PC-3 (cell line): ENCODE data around the gene HES7. TPM values are rescaled to one million over a fixed set of nuclear protein-coding genes. Genes with fewer than 3 reads are reported as not detected.

Experiments used
- ATAC-seq: fragments of 200-7000 bp; cut with Tn5 transposase; 2 replicates; pipeline ENCODE4 v1.9.1; 2020; ENCODE audit warnings: mild to moderate bottlenecking, moderate library complexity
- BruUV-seq: library from RNA; stranded (reverse); fragments of 400-500 nt; replicated peaks from 2 replicates; lab custom pipeline; 2021; lab: Mats Ljungman, UMichigan
- CTCF ChIA-PET: fragments of 300-600 bp; sonication (Branson Sonifier 250); formaldehyde crosslinking; loops from one replicate; lab custom pipeline; 2022; ENCODE audit warnings: antibody characterized with exemption; lab: Charles Lee
- POLR2A ChIA-PET: fragments of 300-600 bp; sonication (Branson Sonifier 250); formaldehyde crosslinking; loops from one replicate; lab custom pipeline; 2022; ENCODE audit warnings: antibody characterized with exemption; ENCODE audit not compliant: unreplicated experiment; lab: Charles Lee
- DNase-seq: peaks from one replicate; pipeline ENCODE4 v3.0.0-alpha.2; 2015
- H2AFZ ChIP-seq: fragments of 300-600 bp; sonication (generic); 2 replicates; pipeline ENCODE4 v1.6.0; 2016; ENCODE audit warnings: antibody characterized with exemption, low read length
- H3F3A ChIP-seq: fragments of 300-600 bp; sonication (generic); one replicate; pipeline ENCODE4 v1.6.0; 2017; ENCODE audit warnings: antibody characterized with exemption, low read length, control low read depth, mild to moderate bottlenecking; ENCODE audit not compliant: unreplicated experiment
- H3K27ac ChIP-seq: fragments of 300-600 bp; sonication (generic); 2 replicates; pipeline ENCODE4 v1.5.1; 2016; ENCODE audit warnings: mild to moderate bottlenecking, low read length
- H3K27me3 ChIP-seq: fragments of 300-600 bp; sonication (generic); 2 replicates; pipeline ENCODE4 v1.6.1; 2016; ENCODE audit warnings: low read length, mixed read lengths
- H3K36me3 ChIP-seq: fragments of 300-600 bp; sonication (generic); 2 replicates; pipeline ENCODE4 v1.6.1; 2016; ENCODE audit warnings: low read depth, mixed run types, low read length, mixed read lengths
- H3K4me1 ChIP-seq: fragments of 300-600 bp; sonication (generic); 2 replicates; pipeline ENCODE4 v1.5.1; 2016; ENCODE audit warnings: low read length; ENCODE audit not compliant: insufficient read depth
- H3K4me2 ChIP-seq: fragments of 300-600 bp; sonication (generic); 2 replicates; pipeline ENCODE4 v1.6.0; 2016; ENCODE audit warnings: low read length
- H3K4me3 ChIP-seq: fragments of 300-600 bp; sonication (generic); 2 replicates; pipeline ENCODE4 v1.5.1; 2016; ENCODE audit warnings: mild to moderate bottlenecking, low read length, mixed read lengths
- H3K79me2 ChIP-seq: fragments of 300-600 bp; sonication (generic); 2 replicates; pipeline ENCODE4 v1.6.1; 2017; ENCODE audit warnings: low read length, mixed read lengths
- H3K9ac ChIP-seq: fragments of 300-600 bp; sonication (generic); 2 replicates; pipeline ENCODE4 v1.6.0; 2016; ENCODE audit warnings: mild to moderate bottlenecking, low read length
- H3K9me2 ChIP-seq: fragments of 300-600 bp; sonication (generic); replicated peaks from 2 replicates; pipeline ENCODE4 v1.6.1; 2016; ENCODE audit warnings: mixed run types, low read length, mixed read lengths
- H3K9me3 ChIP-seq: fragments of 300-600 bp; sonication (generic); 2 replicates; pipeline ENCODE4 v1.6.1; 2016; ENCODE audit warnings: low read length, mixed read lengths
- H4K20me1 ChIP-seq: fragments of 300-600 bp; sonication (generic); 2 replicates; pipeline ENCODE4 v1.6.1; 2016; ENCODE audit warnings: low read length, mixed read lengths
- EZH2 ChIP-seq: fragments of 300-600 bp; sonication (generic); IDR thresholded peaks from one replicate; pipeline ENCODE4 v1.6.1; 2017; ENCODE audit warnings: antibody characterized with exemption, mild to moderate bottlenecking, low read length; ENCODE audit not compliant: unreplicated experiment
- EZH2phosphoT487 ChIP-seq: fragments of 300-600 bp; sonication (generic); IDR thresholded peaks from 2 replicates; pipeline ENCODE4 v1.6.1; 2018; ENCODE audit warnings: mild to moderate bottlenecking, antibody characterized with exemption, low read length, borderline replicate concordance
- intact Hi-C: fragments of 100-400 bp; cut with micrococcal nuclease; formaldehyde crosslinking; loops from 2 replicates; pipeline ENCODE4 v1.9.0; 2023
- total RNA-seq: library from RNA; depleted of rRNA; stranded (reverse); fragments of >200 nt; gene quantifications from 2 replicates; pipeline ENCODE4 v1.2.3, GENCODE V29; 2014
- TF ChIP-seq, protein P1 (sequence below): fragments of 300-600 bp; sonication (generic); conservative IDR thresholded peaks from 2 replicates; pipeline ENCODE4 v1.5.1; 2017; ENCODE audit warnings: antibody characterized with exemption, low read depth, mild to moderate bottlenecking, low read length

HES7 gene
- total RNA-seq, 1 experiment from 2014 or later, result not detected

DNA sequence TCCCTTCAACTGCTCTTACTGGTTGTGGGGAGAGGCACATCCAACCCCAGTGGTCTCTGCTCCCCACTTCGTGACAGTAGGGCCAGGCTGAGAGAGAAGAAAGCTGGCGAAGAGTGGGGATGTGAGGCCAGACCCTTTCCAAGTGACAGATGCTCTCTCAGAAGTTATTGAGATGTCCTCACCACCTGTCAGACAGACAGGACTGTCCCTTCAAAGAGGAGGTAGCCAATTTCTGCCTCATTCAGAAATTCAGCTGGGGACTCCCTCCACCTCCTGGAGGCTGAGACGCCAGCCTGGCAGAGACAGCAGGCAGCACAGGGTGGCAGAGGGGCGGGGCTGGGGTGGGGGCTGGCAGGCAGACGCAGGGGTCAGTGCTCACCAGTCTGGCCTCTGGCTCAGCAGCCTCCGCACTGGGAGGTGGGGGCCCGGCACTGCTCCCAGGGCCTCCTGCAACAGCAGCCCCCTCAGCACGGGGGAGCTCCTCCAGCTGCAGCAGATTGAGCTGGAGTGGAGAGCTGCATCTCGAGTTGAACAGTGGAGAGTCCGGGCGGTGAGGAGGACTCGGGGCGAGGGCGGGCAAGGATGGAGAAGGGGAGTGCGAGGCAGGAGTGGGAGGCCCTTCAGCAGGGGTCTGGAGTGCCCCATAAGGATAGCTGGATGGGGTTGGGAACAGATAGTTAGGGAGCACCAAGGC, 19.1 kb upstream of the HES7 start:
- no peak overlapping the region for H2AFZ ChIP-seq
- no peaks in the 10 kb centered on the region for H3K79me2 ChIP-seq
- no peaks in the 10 kb centered on the region for H3F3A ChIP-seq
- H3K27me3 ChIP-seq, result no peaks in the 10 kb centered on the region
- DNase-seq (no peak), ATAC-seq (no peak)
- no TSS peak for BruUV-seq
- no peak overlapping the region for H3K9ac ChIP-seq
- H3K4me3 ChIP-seq, result no peak overlapping the region
- H3K36me3 ChIP-seq, result no peaks in the 10 kb centered on the region
- no peak for TF ChIP-seq EZH2
- TF ChIP-seq, protein P1, sequence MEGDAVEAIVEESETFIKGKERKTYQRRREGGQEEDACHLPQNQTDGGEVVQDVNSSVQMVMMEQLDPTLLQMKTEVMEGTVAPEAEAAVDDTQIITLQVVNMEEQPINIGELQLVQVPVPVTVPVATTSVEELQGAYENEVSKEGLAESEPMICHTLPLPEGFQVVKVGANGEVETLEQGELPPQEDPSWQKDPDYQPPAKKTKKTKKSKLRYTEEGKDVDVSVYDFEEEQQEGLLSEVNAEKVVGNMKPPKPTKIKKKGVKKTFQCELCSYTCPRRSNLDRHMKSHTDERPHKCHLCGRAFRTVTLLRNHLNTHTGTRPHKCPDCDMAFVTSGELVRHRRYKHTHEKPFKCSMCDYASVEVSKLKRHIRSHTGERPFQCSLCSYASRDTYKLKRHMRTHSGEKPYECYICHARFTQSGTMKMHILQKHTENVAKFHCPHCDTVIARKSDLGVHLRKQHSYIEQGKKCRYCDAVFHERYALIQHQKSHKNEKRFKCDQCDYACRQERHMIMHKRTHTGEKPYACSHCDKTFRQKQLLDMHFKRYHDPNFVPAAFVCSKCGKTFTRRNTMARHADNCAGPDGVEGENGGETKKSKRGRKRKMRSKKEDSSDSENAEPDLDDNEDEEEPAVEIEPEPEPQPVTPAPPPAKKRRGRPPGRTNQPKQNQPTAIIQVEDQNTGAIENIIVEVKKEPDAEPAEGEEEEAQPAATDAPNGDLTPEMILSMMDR, result no peak
- no peak for TF ChIP-seq EZH2phosphoT487
- H3K4me1 ChIP-seq, result no peaks in the 10 kb centered on the region
- H3K9me2 ChIP-seq, result no peaks in the 10 kb centered on the region
- intact Hi-C loops, result no loop called here
- CTCF ChIA-PET, result no interaction called here
- POLR2A ChIA-PET, result no interaction called here
- no peaks in the 10 kb centered on the region for H3K9me3 ChIP-seq
- no peaks in the 10 kb centered on the region for H4K20me1 ChIP-seq
- H3K4me2 ChIP-seq, result no peak overlapping the region
- H3K27ac ChIP-seq, result no peak overlapping the region

DNA sequence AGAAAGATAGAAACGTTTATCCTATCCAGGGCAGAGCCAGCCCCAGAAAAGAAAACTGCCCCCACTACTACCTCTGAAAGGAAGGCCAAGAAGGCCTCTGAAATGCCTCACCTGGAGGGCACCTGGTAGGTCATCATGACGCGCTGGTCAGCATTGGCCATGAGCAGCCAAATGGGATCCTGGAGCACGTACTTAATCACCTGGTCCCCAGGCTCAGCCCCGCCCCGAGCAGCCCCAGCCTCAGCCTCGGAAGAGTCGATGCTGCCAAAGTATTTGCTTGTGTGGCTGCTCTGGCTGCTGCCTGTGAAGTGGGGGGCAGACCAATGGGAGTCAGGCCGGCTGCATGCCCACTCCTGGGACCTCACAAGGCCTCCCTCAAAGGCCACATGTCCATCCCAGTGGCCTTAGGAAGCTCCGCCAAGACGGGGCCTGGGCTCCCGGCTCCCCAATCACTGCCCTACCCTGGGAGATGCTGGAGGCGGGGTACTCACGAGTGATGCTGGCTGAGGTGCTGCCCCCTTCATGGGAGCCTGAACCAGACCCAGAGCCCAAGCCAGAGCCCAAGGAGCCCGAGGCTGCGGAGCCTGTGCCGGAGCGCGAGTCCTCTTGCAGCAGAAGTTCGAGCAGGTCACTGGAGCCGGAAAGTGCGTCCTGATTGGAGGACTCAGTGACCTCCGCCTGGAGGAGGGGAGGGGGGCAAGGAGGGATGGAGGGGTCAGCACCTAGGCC, 18.4 kb upstream of the HES7 start:
- Histone ChIP-seq H3K9ac (no peak overlapping the region), H3K27me3 (no peaks in the 10 kb centered on the region), H3K4me2 (no peak overlapping the region), H3K9me3 (no peaks in the 10 kb centered on the region), H2AFZ (no peak overlapping the region), H4K20me1 (no peaks in the 10 kb centered on the region), H3K79me2 (no peaks in the 10 kb centered on the region), H3K36me3 (no peaks in the 10 kb centered on the region), H3K4me1 (peaks cover 5% of the 10 kb centered on the region), H3F3A (no peaks in the 10 kb centered on the region), H3K9me2 (no peaks in the 10 kb centered on the region), H3K4me3 (no peak overlapping the region), H3K27ac (no peak overlapping the region)
- TF ChIP-seq EZH2phosphoT487, result no peak
- TF ChIP-seq, protein P1, result no peak
- TF ChIP-seq EZH2, result no peak
- intact Hi-C loops, result no loop called here
- ATAC-seq (no peak), DNase-seq (no peak)
- POLR2A ChIA-PET, result no interaction called here
- CTCF ChIA-PET, result no interaction called here
- no TSS peak for BruUV-seq

DNA sequence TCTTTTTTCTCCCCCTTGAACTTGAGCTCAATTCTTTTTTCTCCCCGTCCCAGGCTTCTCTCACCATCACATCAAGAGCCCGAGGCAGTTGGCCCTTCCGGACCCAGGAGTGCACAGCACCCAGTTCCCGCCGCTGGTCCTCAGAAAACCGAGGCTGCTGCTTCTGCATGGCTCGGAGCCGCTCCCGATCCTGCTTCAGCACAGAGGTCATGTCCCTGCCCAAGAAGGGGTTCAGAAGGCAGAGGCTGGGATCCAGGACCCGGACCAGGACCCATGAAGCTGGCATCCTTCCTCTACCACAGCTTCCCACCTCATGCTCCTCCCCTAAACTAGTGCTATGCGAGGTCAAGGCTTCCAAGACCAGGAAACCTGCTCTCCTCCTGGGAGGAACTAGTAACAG, 17.8 kb upstream of the HES7 start:
- H3K9me2 ChIP-seq, result no peaks in the 10 kb centered on the region
- H2AFZ ChIP-seq, result no peak overlapping the region
- DNase-seq (no peak), ATAC-seq (no peak)
- H3K79me2 ChIP-seq, result no peaks in the 10 kb centered on the region
- no peak overlapping the region for H3K9ac ChIP-seq
- H3K27ac ChIP-seq, result no peak overlapping the region
- BruUV-seq, result no TSS peak
- ChIA-PET CTCF (no interaction called here), POLR2A (no interaction called here)
- no peaks in the 10 kb centered on the region for H3K27me3 ChIP-seq
- H3K4me1 ChIP-seq, result peaks cover 6% of the 10 kb centered on the region
- TF ChIP-seq EZH2phosphoT487 (no peak), EZH2 (no peak)
- TF ChIP-seq, protein P1, result no peak
- no peaks in the 10 kb centered on the region for H3K9me3 ChIP-seq
- H3F3A ChIP-seq, result no peaks in the 10 kb centered on the region
- intact Hi-C loops, result no loop called here
- H3K4me2 ChIP-seq, result no peak overlapping the region
- H4K20me1 ChIP-seq, result no peaks in the 10 kb centered on the region
- no peaks in the 10 kb centered on the region for H3K36me3 ChIP-seq
- H3K4me3 ChIP-seq, result no peak overlapping the region
